Mesendoderm (in vitro differentiated cells): ENCODE results near the gene TIMP2. TPM values are rescaled to one million over a fixed set of nuclear protein-coding genes. Genes with fewer than 3 reads are reported as not detected.

Experiments
- DNase-seq: peaks from one replicate; pipeline ENCODE4 v3.0.0; 2013
- H2AK5ac ChIP-seq: 2 replicates; pipeline ENCODE4 v1.6.1; 2013; ENCODE audit warnings: low read length, inconsistent platforms
- H2BK120ac ChIP-seq: 2 replicates; pipeline ENCODE4 v1.6.1; 2013; ENCODE audit warnings: low read depth, mild to moderate bottlenecking, low read length, moderate library complexity, mixed read lengths
- H2BK15ac ChIP-seq: replicated peaks from 2 replicates; pipeline ENCODE4 v1.6.1; 2013; ENCODE audit warnings: low read depth, mild to moderate bottlenecking, moderate library complexity
- H2BK5ac ChIP-seq: 2 replicates; pipeline ENCODE4 v1.6.1; 2013; ENCODE audit warnings: low read length, inconsistent platforms
- H3K18ac ChIP-seq: 2 replicates; pipeline ENCODE4 v1.6.1; 2013; ENCODE audit warnings: mild to moderate bottlenecking, low read length, mixed read lengths
- H3K23ac ChIP-seq: one replicate; pipeline ENCODE4 v1.6.1; 2013; ENCODE audit warnings: low read length
- H3K27ac ChIP-seq: 2 replicates; pipeline ENCODE4 v1.5.1; 2013; ENCODE audit warnings: low read depth, mild to moderate bottlenecking, inconsistent platforms, low read length, moderate library complexity
- H3K27me3 ChIP-seq: 2 replicates; pipeline ENCODE4 v1.6.1; 2013; ENCODE audit warnings: low read length, control low read depth, mild to moderate bottlenecking, inconsistent platforms; ENCODE audit not compliant: insufficient read depth, poor library complexity
- H3K36me3 ChIP-seq: 2 replicates; pipeline ENCODE4 v1.6.1; 2013; ENCODE audit warnings: low read length, inconsistent platforms; ENCODE audit not compliant: control insufficient read depth, insufficient read depth
- H3K4ac ChIP-seq: one replicate; pipeline ENCODE4 v1.6.1; 2013; ENCODE audit warnings: low read depth, mild to moderate bottlenecking, low read length, moderate library complexity
- H3K4me1 ChIP-seq: 2 replicates; pipeline ENCODE4 v1.6.1; 2013; ENCODE audit warnings: low read depth, low read length, inconsistent platforms; ENCODE audit not compliant: control insufficient read depth
- H3K4me2 ChIP-seq: 2 replicates; pipeline ENCODE4 v1.6.1; 2013; ENCODE audit warnings: low read length
- H3K4me3 ChIP-seq: 2 replicates; pipeline ENCODE4 v1.5.1; 2013; ENCODE audit warnings: mild to moderate bottlenecking, low read length
- H3K56ac ChIP-seq: one replicate; pipeline ENCODE4 v1.6.1; 2013; ENCODE audit warnings: low read length
- H3K79me1 ChIP-seq: 2 replicates; pipeline ENCODE4 v1.6.1; 2013; ENCODE audit warnings: low read length, inconsistent platforms
- H3K79me2 ChIP-seq: 2 replicates; pipeline ENCODE4 v1.6.1; 2013; ENCODE audit warnings: mild to moderate bottlenecking, low read length; ENCODE audit not compliant: control insufficient read depth, insufficient read depth
- H3K9ac ChIP-seq: 2 replicates; pipeline ENCODE4 v1.6.1; 2013; ENCODE audit warnings: low read length, inconsistent platforms
- H4K5ac ChIP-seq: one replicate; pipeline ENCODE4 v1.6.1; 2013; ENCODE audit warnings: low read length
- H4K8ac ChIP-seq: one replicate; pipeline ENCODE4 v1.6.1; 2013; ENCODE audit warnings: low read depth, mild to moderate bottlenecking, control low read depth, low read length, moderate library complexity
- WGBS: extraction: QIAGEN DNeasy Blood & Tissue Kit; methylation state at CpG from one replicate; pipeline ENCODE4 v1.1.7; 2013; ENCODE audit warnings: low lambda C conversion rate, missing lambda C conversion rate; ENCODE audit not compliant: insufficient coverage; ENCODE audit errors: extremely low coverage; 5-methylcytosine and 5-hydroxymethylcytosine counted together
- polyA plus RNA-seq, 2 experiments: library from polyadenylated mRNA; stranded (reverse); fragments of 200-250 nt; gene quantifications; one replicate each; pipeline ENCODE4 v1.2.3, GENCODE V29; 2013

Gene TIMP2
- polyA plus RNA-seq (2013, experiment 1 of 2), result 25.3 TPM
- 24.9 TPM for polyA plus RNA-seq (2013, experiment 2 of 2)

GRCh38 chr17:78925234-78925633, at the start of gene TIMP2:
TIMP2 (minus strand) TSS chr17:78925387; CDS start chr17:78925088, 299 bp downstream.
- Histone ChIP-seq H4K5ac (no peak within 1 kb of the TSS), H2AK5ac (no peak within 1 kb of the TSS)
- peak; percentile 89 for DNase-seq

GRCh38 chr17:78973792-78974520, 48.8 kb upstream of the TIMP2 start:
- no peak overlapping the region for H2AK5ac ChIP-seq
- no peak overlapping the region for H2BK5ac ChIP-seq
- no peak overlapping the region for H3K4me2 ChIP-seq
- no peaks in the 10 kb centered on the region for H3K79me2 ChIP-seq
- no peaks in the 10 kb centered on the region for H3K4me1 ChIP-seq
- no peak overlapping the region for H3K18ac ChIP-seq
- DNase-seq, result no peak
- H3K56ac ChIP-seq, result no peak overlapping the region
- H3K23ac ChIP-seq, result no peak overlapping the region
- H2BK120ac ChIP-seq, result no peak overlapping the region
- H3K4me3 ChIP-seq, result no peak overlapping the region
- H2BK15ac ChIP-seq, result no peak overlapping the region
- no peaks in the 10 kb centered on the region for H3K36me3 ChIP-seq
- H3K9ac ChIP-seq, result no peak overlapping the region
- no peak overlapping the region for H3K4ac ChIP-seq
- no peak overlapping the region for H4K8ac ChIP-seq
- no peaks in the 10 kb centered on the region for H3K79me1 ChIP-seq
- H3K27me3 ChIP-seq, result no peaks in the 10 kb centered on the region
- H3K27ac ChIP-seq, result no peak overlapping the region
- no peak overlapping the region for H4K5ac ChIP-seq
- WGBS, result no CpG with 5 or more reads among the region's 23 CpGs

More at GRCh38 chr17:78925234-78925633, at the start of gene TIMP2:
- no CpG with 5 or more reads among the region's 52 CpGs for WGBS
- Histone ChIP-seq H2BK5ac (no peak within 1 kb of the TSS), H3K36me3 (no peaks in the 10 kb centered on the region), H3K56ac (peak within 1 kb of the TSS; percentile 82), H4K8ac (peak within 1 kb of the TSS; percentile 93), H3K23ac (no peak within 1 kb of the TSS), H3K4me2 (peak within 1 kb of the TSS; percentile 78), H3K4me3 (peak within 1 kb of the TSS; percentile 46), H3K4ac (peak within 1 kb of the TSS; percentile 79), H2BK120ac (peak within 1 kb of the TSS; percentile 39), H3K27ac (no peak within 1 kb of the TSS), H3K4me1 (no peaks in the 10 kb centered on the region), H3K27me3 (no peaks in the 10 kb centered on the region), H3K18ac (peak within 1 kb of the TSS; percentile 97), H2BK15ac (no peak within 1 kb of the TSS), H3K79me1 (peaks cover 7% of the 10 kb centered on the region), H3K9ac (peak within 1 kb of the TSS; percentile 76), H3K79me2 (peaks cover 3% of the 10 kb centered on the region)

- Histone ChIP-seq H3K27me3 (no peaks in the 10 kb centered on the region), H3K27ac (no peak overlapping the region), H2BK120ac (no peak overlapping the region), H2AK5ac (no peak overlapping the region), H3K9ac (no peak overlapping the region), H3K79me1 (no peaks in the 10 kb centered on the region), H4K8ac (no peak overlapping the region), H3K79me2 (no peaks in the 10 kb centered on the region), H4K5ac (no peak overlapping the region), H3K36me3 (no peaks in the 10 kb centered on the region), H2BK15ac (no peak overlapping the region), H3K4me3 (no peak overlapping the region), H3K23ac (no peak overlapping the region), H3K4me2 (no peak overlapping the region), H3K4me1 (no peaks in the 10 kb centered on the region), H3K4ac (no peak overlapping the region), H2BK5ac (no peak overlapping the region), H3K18ac (no peak overlapping the region), H3K56ac (peak overlapping the region; percentile 61)
- DNase-seq, result peak; percentile 65
- no CpG with 5 or more reads among the region's 11 CpGs for WGBS
These were observed 48.0 kb upstream of the TIMP2 start for GRCh38 chr17:78973196-78973595.

- no peak overlapping the region for H3K4ac ChIP-seq
- no peak overlapping the region for H4K8ac ChIP-seq
- no peaks in the 10 kb centered on the region for H3K79me2 ChIP-seq
- no peak overlapping the region for H2BK15ac ChIP-seq
- H3K56ac ChIP-seq, result peak overlapping the region; percentile 46
- no peak overlapping the region for H3K27ac ChIP-seq
- no peaks in the 10 kb centered on the region for H3K4me1 ChIP-seq
- no CpG with 5 or more reads among the region's 15 CpGs for WGBS
- H3K36me3 ChIP-seq, result no peaks in the 10 kb centered on the region
- DNase-seq, result no peak
- no peaks in the 10 kb centered on the region for H3K79me1 ChIP-seq
- H4K5ac ChIP-seq, result no peak overlapping the region
- H2AK5ac ChIP-seq, result no peak overlapping the region
- no peak overlapping the region for H3K9ac ChIP-seq
- H3K18ac ChIP-seq, result no peak overlapping the region
- H3K27me3 ChIP-seq, result no peaks in the 10 kb centered on the region
- no peak overlapping the region for H3K4me2 ChIP-seq
- H2BK120ac ChIP-seq, result no peak overlapping the region
- no peak overlapping the region for H3K4me3 ChIP-seq
- no peak overlapping the region for H3K23ac ChIP-seq
- no peak overlapping the region for H2BK5ac ChIP-seq
These were observed 47.4 kb upstream of the TIMP2 start for GRCh38 chr17:78972507-78973105.

GRCh38 chr17:78971756-78972506, 46.7 kb upstream of the TIMP2 start:
- Histone ChIP-seq H4K8ac (no peak overlapping the region), H4K5ac (no peak overlapping the region), H2BK15ac (no peak overlapping the region), H3K4me1 (no peaks in the 10 kb centered on the region), H3K56ac (peak overlapping the region; percentile 53), H3K27me3 (no peaks in the 10 kb centered on the region), H3K79me2 (no peaks in the 10 kb centered on the region), H3K18ac (no peak overlapping the region), H2BK5ac (no peak overlapping the region), H3K23ac (peak overlapping the region; percentile 59), H3K4me2 (no peak overlapping the region), H3K79me1 (no peaks in the 10 kb centered on the region), H3K4me3 (no peak overlapping the region), H3K36me3 (no peaks in the 10 kb centered on the region), H2AK5ac (no peak overlapping the region), H3K9ac (no peak overlapping the region), H2BK120ac (no peak overlapping the region), H3K4ac (no peak overlapping the region), H3K27ac (no peak overlapping the region)
- no peak for DNase-seq
- WGBS, result no CpG with 5 or more reads among the region's 22 CpGs
